ENCODE results near the gene DDX27.
A peak's percentile ranks its signal among the peaks of the same experiment; 100 is the strongest.
"Not testable (repeated sequence)": the region's sequence is repeated elsewhere in the genome, so short reads cannot be mapped to it uniquely, and the experiment has no call there.

Gene DDX27

GRCh38 chr20:49219091-49219923 lies at the start of gene DDX27:
Gene DDX27, plus strand, starts transcription at chr20:49219416. Its CDS starts 33 bp downstream, at chr20:49219449.
- DNase-seq (ENCODE audit: low read depth), result peak; percentile 100

- DNase-seq (ENCODE audit: low read depth), result no peak
These were observed 49.7 kb upstream of the DDX27 start for GRCh38 chr20:49169547-49169946.

GRCh38 chr20:49170714-49171113 lies 48.5 kb upstream of the DDX27 start:
- no peak for DNase-seq (ENCODE audit: low read depth)

- no peak for DNase-seq (ENCODE audit: low read depth)
These were observed 47.3 kb upstream of the DDX27 start for GRCh38 chr20:49171909-49172308.

GRCh38 chr20:49172413-49172812 lies 46.8 kb upstream of the DDX27 start:
- DNase-seq (ENCODE audit: low read depth), result no peak

- no peak for DNase-seq (ENCODE audit: low read depth)
These were observed 45.0 kb upstream of the DDX27 start for GRCh38 chr20:49174183-49174582.

GRCh38 chr20:49179368-49180277 lies 39.6 kb upstream of the DDX27 start:
- DNase-seq (ENCODE audit: low read depth), result no peak

- no peak for DNase-seq (ENCODE audit: low read depth)
These were observed 37.8 kb upstream of the DDX27 start for GRCh38 chr20:49181265-49181877.

GRCh38 chr20:49183444-49183843 lies 35.8 kb upstream of the DDX27 start:
- DNase-seq (ENCODE audit: low read depth), result no peak

GRCh38 chr20:49184084-49184501 lies 35.1 kb upstream of the DDX27 start:
- not testable (repeated sequence) for DNase-seq (ENCODE audit: low read depth)

GRCh38 chr20:49184691-49185070 lies 34.5 kb upstream of the DDX27 start:
- DNase-seq (ENCODE audit: low read depth), result no peak

- DNase-seq (ENCODE audit: low read depth), result no peak
These were observed 34.0 kb upstream of the DDX27 start for GRCh38 chr20:49185071-49185761.

- peak; percentile 74 for DNase-seq (ENCODE audit: low read depth)
These were observed 32.5 kb upstream of the DDX27 start for GRCh38 chr20:49186535-49187329.

- no peak for DNase-seq (ENCODE audit: low read depth)
These were observed 31.8 kb upstream of the DDX27 start for GRCh38 chr20:49187330-49187850.

- peak; percentile 98 for DNase-seq (ENCODE audit: low read depth)
These were observed 31.2 kb upstream of the DDX27 start, which contains the start of gene STAU1 for GRCh38 chr20:49187851-49188641. Gene STAU1, minus strand, starts transcription at chr20:49188334. Its CDS starts 22,133 bp downstream, at chr20:49166201.

GRCh38 chr20:49192944-49193518 lies 26.2 kb upstream of the DDX27 start:
- DNase-seq (ENCODE audit: low read depth), result not testable (repeated sequence)

- no peak for DNase-seq (ENCODE audit: low read depth)
These were observed 19.4 kb upstream of the DDX27 start for GRCh38 chr20:49199729-49200293.

- DNase-seq (ENCODE audit: low read depth), result no peak
These were observed 16.2 kb upstream of the DDX27 start for GRCh38 chr20:49203011-49203410.

- no peak for DNase-seq (ENCODE audit: low read depth)
These were observed 15.5 kb upstream of the DDX27 start for GRCh38 chr20:49203746-49204145.

All from HS-5 (cell line).